Activated CD4-positive, alpha-beta T cell treated with anti-CD3 and anti-CD28 coated beads for 24 hours (primary cell): ENCODE results near the gene SAMD8.
"Not testable (repeated sequence)": the region's sequence is repeated elsewhere in the genome, so short reads cannot be mapped to it uniquely, and the experiment has no call there.

ENCODE experiments used
- DNase-seq, 2 donors: peaks; one replicate each; pipeline ENCODE4 v3.0.0-alpha.2; 2020; ENCODE audit warnings: low read depth in 2 of 2

SAMD8 gene

GRCh38 chr10:75140246-75140645, 28.8 kb downstream of the SAMD8 start:
- no peak for DNase-seq

- no peak for DNase-seq
These were observed 31.9 kb downstream of the SAMD8 start for GRCh38 chr10:75143353-75143752.

GRCh38 chr10:75145590-75145989, 34.1 kb downstream of the SAMD8 start:
- no peak for DNase-seq

- no peak for DNase-seq
These were observed 35.3 kb downstream of the SAMD8 start for GRCh38 chr10:75146780-75147179.

- DNase-seq: no peak
These were observed 39.2 kb downstream of the SAMD8 start for GRCh38 chr10:75150656-75151055.

GRCh38 chr10:75159519-75159918, 48.1 kb downstream of the SAMD8 start:
- no peak for DNase-seq

- no peak for DNase-seq
These were observed 54.5 kb downstream of the SAMD8 start for GRCh38 chr10:75165684-75166622.

GRCh38 chr10:75166623-75166972, 55.1 kb downstream of the SAMD8 start:
- DNase-seq: no peak

GRCh38 chr10:75168275-75168674, 56.8 kb downstream of the SAMD8 start:
- DNase-seq: no peak

- DNase-seq: no peak
These were observed 58.8 kb downstream of the SAMD8 start for GRCh38 chr10:75170215-75170614.

GRCh38 chr10:75175046-75175445, 63.6 kb downstream of the SAMD8 start:
- no peak for DNase-seq

GRCh38 chr10:75176046-75176445, 64.6 kb downstream of the SAMD8 start:
- DNase-seq: no peak

GRCh38 chr10:75176736-75177135, 65.3 kb downstream of the SAMD8 start:
- no peak for DNase-seq

- DNase-seq: no peak
These were observed 68.3 kb downstream of the SAMD8 start for GRCh38 chr10:75179657-75180177.

GRCh38 chr10:75180592-75180991, 69.1 kb downstream of the SAMD8 start:
- DNase-seq: no peak

GRCh38 chr10:75181073-75181472, 69.6 kb downstream of the SAMD8 start:
- no peak for DNase-seq

- DNase-seq: no peak
These were observed 74.9 kb downstream of the SAMD8 start for GRCh38 chr10:75186310-75186709.

GRCh38 chr10:75187961-75188426, 76.5 kb downstream of the SAMD8 start:
- peak; percentile 28 to 49 for DNase-seq

GRCh38 chr10:75188522-75188921, 77.1 kb downstream of the SAMD8 start:
- not testable (repeated sequence) for DNase-seq

- no peak for DNase-seq
These were observed 78.0 kb downstream of the SAMD8 start for GRCh38 chr10:75189266-75190096.

- no peak for DNase-seq
These were observed 80.5 kb downstream of the SAMD8 start for GRCh38 chr10:75191821-75192568.

GRCh38 chr10:75194625-75195024, 83.2 kb downstream of the SAMD8 start:
- DNase-seq: not testable (repeated sequence)
